Caki2 (cell line): ENCODE data around the gene GRK4. TPM values are rescaled to one million over a fixed set of nuclear protein-coding genes. Genes with fewer than 3 reads are reported as not detected.
"Not testable (repeated sequence)": the region's sequence is repeated elsewhere in the genome, so short reads cannot be mapped to it uniquely, and the experiment has no call there.

Experiments used
- DNase-seq: peaks from one replicate; pipeline ENCODE4 v3.0.0-alpha.2; 2015; ENCODE audit warnings: low read depth
- in situ Hi-C: cut with HindIII; loops from 2 replicates; pipeline ENCODE4 v1.10.0; 2016; ENCODE audit warnings: low sequenced_read_pairs, low pct_unique_long_range_greater_than_20kb, mixed read lengths
- total RNA-seq: library from RNA; depleted of rRNA; stranded (reverse); fragments of >200 nt; shearing (Covaris generic); gene quantifications from 2 replicates; pipeline ENCODE4 v1.2.3, GENCODE V29; 2014; ENCODE audit warnings: low replicate concordance

The GRK4 gene
- total RNA-seq, 1 experiment from 2014 or later = 1.3 TPM

DNA sequence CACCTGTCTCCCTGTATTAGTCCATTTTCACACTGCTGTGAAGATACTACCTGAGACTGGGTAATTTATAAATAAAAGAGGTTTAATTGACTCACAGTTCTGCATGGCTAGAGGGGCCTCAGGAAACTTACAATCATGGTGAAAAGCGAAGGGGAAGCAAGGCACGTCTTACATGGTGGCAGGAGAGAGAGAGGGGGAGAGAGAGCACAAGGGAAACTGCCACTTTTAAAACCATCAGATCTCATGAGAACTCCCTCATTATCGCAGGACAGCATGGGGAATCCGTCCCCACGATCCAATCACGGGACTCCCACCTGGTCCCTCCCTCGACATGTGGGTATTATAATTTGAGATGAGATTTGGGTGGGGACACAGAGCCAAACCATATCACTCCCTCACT, 20.3 kb downstream of the GRK4 start:
- in situ Hi-C loops = not testable (repeated sequence)

DNA sequence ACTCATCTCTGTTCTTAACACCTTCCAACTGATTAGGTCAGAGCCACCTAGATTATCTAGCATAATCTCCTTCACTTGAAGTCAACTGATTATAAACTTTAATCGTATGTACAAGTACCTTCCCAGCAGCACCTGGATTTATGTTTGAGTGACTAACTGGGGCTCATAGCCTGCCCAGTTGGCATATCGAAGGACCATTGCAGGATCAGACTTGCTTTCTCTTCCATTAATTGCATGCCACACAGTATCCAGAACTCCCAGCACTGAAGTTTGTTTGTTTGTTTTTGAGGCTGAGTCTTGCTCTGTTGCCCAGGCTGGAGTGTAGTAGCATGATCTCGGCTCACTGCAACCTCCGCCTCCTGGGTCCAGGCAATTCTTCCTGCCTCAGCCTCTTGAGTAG, 27.9 kb downstream of the GRK4 start:
- no peak for DNase-seq
- in situ Hi-C loops = no loop called here

More for the DNA sequence above, 20.3 kb downstream of the GRK4 start:
- not testable (repeated sequence) for DNase-seq

GRCh38 chr4:2994917-2995316, 31.5 kb downstream of the GRK4 start:
- in situ Hi-C loops = no loop called here
- DNase-seq = no peak

DNA sequence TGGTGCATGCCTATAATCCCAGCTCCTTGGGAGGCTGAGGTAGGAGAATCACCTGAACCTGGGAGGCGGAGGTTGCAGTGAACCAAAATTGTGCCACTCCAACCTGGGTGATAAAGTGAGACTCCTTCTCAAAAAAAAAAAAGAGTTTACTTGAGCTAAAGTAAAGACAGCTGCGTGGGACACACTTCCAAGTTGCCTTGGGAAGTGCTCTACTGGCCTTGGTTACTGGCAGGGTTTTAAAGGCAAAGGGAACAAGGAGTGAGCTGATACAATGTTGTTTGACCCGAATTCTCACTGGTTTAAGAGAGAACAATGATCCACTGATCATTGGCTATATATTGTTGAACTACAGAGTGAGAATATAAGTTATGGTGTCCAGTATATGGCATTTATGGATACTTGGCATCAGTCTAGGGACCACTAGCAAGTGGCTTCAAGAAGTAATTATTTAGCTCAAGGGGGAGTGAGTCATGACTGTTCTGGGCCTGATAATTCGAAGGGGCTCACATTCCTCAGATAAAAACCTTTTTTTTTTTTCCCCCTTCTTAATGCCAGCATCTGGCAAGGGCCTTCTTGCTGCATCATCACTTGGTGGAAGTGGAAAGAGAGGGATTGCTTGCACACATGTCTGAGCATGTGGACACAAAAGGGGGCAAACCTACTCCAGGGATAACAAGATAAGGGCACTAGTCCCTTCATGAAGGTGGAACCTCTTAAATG, 32.3 kb downstream of the GRK4 start:
- no peak for DNase-seq
- in situ Hi-C loops = no loop called here

DNA sequence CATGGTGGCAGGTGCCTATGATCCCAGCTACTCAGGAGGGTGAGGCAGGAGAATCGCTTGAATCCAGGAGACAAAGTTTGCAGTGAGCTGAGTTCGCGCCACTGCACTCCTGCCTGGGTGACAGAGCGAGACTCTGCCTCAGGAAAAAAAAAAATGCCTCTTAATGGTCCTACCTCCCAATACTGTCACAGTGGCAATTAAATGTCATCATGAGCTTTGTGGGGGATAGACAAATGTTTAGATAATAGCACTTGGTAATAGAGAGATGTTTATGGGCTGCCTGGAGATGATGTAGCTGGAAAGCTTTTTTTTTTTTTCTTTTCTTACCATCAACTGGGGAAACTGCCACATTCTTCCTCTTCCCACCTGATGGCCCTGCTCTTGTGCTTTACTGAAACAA, 33.0 kb downstream of the GRK4 start:
- in situ Hi-C loops = no loop called here
- DNase-seq = no peak

DNA sequence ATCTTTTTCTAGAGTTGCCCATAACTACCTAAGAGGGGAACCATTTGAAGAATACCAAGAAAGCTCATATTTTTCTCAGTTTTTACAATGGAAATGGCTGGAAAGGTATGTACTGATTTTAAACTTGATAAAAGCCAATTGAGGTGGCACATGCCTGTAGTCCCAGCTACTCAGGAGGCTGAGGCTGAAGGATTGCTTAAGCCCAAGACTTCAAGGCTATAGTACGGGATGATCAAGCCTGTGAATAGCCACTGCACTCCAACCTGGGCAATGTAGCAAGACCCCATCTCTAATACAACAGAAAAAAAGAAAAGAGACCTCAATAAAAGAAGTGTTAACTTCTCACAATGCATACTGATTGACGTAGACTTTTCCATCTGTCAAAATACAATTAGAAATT, 44.4 kb downstream of the GRK4 start:
- DNase-seq = no peak
- in situ Hi-C loops = no loop called here

GRCh38 chr4:3009422-3009821, 46.1 kb downstream of the GRK4 start:
- DNase-seq = no peak
- in situ Hi-C loops = no loop called here

DNA sequence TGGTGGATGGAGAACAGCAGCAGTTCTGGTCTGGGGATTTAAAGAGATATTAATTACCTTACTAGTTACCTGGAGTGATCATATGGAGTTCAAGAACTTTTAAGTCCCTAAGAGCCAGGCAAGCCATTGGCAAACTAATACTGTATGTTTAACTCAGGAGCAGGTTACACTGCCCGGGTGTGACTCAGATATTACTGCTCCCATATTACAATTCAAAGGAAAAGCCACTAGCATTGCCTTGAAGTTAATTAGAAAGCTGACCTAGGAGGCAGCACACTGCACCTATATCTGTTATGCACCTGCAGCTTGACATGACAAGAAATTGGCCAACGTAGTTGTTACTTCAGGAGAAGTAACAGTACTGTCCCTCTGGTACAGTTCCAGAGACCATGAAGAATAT, 47.2 kb downstream of the GRK4 start:
- in situ Hi-C loops = no loop called here
- no peak for DNase-seq

DNA sequence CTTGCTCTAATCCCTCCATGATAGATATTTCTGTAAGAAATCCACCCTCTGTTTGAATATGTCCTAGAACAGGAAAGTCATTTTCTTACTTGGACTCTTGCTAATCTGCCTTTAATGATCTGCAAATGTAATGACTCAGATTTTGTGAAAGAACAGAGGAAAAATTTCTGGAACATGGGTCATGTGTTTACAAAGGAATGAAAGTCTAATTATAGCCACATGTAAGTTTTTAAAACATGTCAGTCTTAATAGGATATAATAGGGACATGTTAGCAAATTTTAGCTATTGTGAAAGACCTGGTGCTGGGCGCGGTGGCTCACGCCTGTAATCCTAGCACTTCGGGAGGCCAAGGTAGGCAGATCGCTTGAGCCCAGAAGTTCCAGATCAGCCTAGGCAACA, 47.6 kb downstream of the GRK4 start:
- in situ Hi-C loops = no loop called here
- no peak for DNase-seq

GRCh38 chr4:3011456-3012220, 48.3 kb downstream of the GRK4 start:
- in situ Hi-C loops = no loop called here
- DNase-seq = no peak

GRCh38 chr4:3013323-3013722, 50.0 kb downstream of the GRK4 start:
- in situ Hi-C loops = no loop called here

DNA sequence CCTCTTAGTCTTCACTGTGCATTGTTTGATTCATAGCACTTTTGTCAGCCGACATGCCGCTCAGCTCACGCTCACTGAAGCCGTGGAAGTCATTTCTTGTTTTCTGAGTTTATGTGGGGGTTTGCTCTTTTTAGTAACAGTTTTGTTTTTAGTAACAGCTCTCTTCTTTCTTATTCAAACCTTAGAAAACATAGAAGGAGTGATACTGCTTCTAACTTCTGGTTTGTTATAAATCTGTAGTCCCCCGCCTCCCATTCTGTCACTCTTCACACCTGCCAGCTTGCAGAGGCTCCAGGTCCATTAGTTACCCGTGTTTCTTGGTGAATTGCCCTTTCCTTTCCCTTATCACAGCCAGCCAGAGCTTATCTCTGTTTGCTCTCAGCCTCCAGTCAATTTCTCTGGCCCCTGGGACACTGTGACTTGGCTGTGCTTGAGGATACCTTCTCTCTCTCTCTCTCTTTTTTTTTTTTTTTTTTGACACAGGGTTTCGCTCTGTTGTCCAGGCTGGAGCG, 50.5 kb downstream of the GRK4 start:
- DNase-seq = no peak
- in situ Hi-C loops = no loop called here

More at GRCh38 chr4:3013323-3013722, 50.0 kb downstream of the GRK4 start:
- no peak for DNase-seq

DNA sequence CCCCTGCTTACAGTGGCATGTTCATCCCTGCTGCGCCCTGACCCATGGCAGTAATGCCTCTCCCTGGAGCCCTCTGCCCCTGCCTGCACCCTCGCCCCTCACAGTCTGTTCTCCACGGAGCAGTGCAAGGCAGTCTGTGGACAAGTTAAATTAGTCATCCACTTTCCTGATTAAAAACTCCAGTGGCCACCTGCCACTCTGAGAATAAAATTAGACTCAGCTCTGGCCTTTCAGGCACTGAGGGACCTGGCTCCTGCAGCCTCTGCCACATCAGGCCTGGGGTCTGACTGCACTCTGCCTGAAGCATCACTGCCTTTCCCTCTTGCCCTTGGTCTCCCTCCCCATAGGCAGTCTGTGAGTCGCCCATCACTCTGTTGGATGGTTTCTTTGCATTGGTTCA, 53.6 kb downstream of the GRK4 start:
- no peak for DNase-seq
- in situ Hi-C loops = no loop called here

DNA sequence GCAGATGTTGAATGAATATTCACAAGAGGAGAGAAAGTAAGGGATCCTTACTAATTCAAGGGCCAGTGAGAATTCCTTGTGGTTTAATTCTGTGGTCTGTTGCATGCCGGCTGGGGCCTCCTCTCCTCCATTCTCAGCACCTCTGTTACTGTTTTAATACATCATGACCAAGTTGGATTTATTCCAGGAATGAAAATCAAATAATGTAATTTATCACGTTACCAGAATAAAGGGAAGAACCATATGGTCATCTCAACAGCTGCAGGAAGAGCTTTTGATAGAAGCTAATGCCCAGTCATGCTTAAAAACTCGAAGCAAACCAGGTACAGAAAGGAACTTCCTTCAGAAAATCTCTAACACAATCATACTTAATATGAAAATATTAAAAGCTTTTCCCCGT, 54.1 kb downstream of the GRK4 start:
- in situ Hi-C loops = no loop called here
- no peak for DNase-seq

DNA sequence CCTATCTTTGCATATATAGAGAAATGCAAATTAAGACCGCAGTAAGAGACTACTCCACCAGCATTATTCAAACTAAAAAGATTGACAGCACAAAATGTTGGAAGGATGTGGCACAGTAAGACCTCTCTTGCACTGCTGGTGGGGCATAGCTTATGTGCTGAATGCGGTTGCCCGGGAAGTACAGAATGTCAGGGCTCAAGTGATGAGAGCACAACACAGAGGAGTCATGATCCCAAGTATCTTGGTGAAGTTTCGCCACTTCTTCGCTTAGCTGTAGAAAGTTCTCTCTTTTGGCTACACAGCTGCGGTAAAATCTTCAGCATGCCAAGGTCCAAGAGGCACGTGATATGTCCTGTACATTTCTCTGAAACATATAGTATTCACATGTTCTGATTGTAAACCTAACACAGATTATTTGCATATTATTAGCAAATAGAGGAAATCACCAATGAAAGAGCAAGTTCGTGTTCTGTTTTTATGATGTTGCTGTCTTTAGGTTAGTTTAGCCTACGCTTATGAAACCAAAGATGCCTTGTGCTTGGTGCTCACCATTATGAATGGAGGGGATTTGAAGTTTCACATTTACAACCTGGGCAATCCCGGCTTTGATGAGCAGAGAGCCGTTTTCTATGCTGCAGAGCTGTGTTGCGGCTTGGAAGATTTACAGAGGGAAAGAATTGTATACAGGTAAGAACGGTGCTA, 55.9 kb downstream of the GRK4 start:
- DNase-seq = no peak
- in situ Hi-C loops = no loop called here

DNA sequence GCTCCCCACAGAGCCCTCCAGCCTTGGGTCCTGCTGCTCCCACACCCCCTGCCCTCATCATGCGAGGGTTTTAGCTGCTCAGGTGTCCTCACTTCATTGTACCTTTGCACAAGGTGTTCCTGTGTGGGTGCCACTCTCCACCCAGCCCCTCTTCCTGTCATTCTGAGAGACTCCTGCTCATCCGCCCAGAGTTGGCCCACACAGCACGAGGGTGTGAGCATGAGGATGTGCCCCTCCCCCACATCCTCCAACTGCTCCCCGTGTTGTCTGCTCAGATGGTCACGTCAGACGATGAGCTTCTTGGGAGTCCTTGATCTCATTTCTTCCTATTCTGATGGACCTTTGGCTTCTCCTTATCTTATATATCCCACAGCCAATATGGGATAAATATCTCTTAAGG, 57.8 kb downstream of the GRK4 start:
- DNase-seq = no peak
- in situ Hi-C loops = no loop called here

GRCh38 chr4:3021627-3022026, 58.3 kb downstream of the GRK4 start:
- DNase-seq = no peak
- in situ Hi-C loops = no loop called here

DNA sequence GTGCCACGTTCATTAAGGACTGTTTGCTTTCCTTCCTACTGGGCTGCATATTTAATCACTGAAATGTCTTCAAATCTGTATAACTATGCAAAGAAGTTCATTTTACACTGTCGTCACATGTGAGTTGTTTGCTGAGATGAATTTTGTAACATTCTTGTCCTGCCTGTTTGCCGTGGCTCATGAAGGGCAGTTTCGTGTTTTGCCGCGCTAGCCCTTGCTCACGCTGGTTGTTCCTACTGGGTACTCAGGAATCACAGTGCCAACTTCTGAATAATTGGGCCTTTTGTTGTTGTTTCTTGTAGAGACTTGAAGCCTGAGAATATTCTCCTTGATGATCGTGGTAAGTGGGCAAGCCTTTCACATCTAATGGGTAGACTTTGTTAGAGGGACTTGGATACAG, 58.7 kb downstream of the GRK4 start:
- DNase-seq = no peak
- in situ Hi-C loops = no loop called here

DNA sequence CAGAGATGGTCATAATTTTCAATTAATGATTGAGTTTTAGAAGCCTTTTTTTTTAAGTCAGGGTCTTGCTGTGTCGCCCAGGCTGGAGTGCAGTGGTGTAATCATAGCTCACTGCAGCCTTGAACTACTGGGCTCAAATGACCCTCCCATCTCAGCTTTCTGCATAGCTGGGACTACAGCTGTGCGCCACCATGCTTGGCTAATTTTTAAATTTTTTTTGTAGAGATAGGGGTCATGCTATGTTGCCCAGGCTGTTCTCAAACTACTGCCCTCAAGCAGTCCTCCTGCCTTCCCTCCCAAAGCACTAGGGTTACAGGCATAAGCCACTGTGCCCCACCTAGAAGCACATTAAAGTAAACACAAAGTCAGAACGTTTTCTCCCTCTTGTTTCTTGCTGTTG, 59.3 kb downstream of the GRK4 start:
- in situ Hi-C loops = no loop called here
- no peak for DNase-seq
